T-cell (primary cell): ENCODE results near the gene AGFG2. TPM values are rescaled to one million over a fixed set of nuclear protein-coding genes. Genes with fewer than 3 reads are reported as not detected.
"Not testable (repeated sequence)": the region's sequence is repeated elsewhere in the genome, so short reads cannot be mapped to it uniquely, and the experiment has no call there.

Experiments used
- ATAC-seq, 4 experiments: fragments of 200-7000 bp in 3 of 4; fragments of 150-1000 bp in 1 of 4; cut with Tn5 transposase; replicated peaks in 1 of 4; 1 replicate in 3 of 4; 2 replicates in 1 of 4; pipeline ENCODE4 v1.10.0; 2021; ENCODE audit warnings: moderate library complexity in 3 of 4, mild to moderate bottlenecking in 2 of 4, moderate number of reproducible peaks in 1 of 4
- CTCF ChIA-PET, 2 donors: fragments of 300-600 bp; sonication (Branson Sonifier 250); formaldehyde crosslinking; loops; one replicate each; lab custom pipeline; 2022; ENCODE audit warnings: antibody characterized with exemption in 2 of 2; lab: Charles Lee
- POLR2A ChIA-PET, 2 donors: fragments of 300-600 bp; sonication (Branson Sonifier 250); formaldehyde crosslinking; loops; one replicate each; lab custom pipeline; 2022; ENCODE audit warnings: antibody characterized with exemption in 2 of 2; lab: Charles Lee
- DNase-seq, 35 experiments: peaks; one replicate each; pipeline versions ENCODE4 v3.0.0 to v3.0.0-alpha.2; 2013 to 2023
- H3K27ac ChIP-seq: one replicate; pipeline ENCODE4 v1.5.1; 2013; ENCODE audit warnings: low read length
- H3K27me3 ChIP-seq, 2 experiments: replicated peaks in 1 of 2; 1 replicate in 1 of 2; 2 replicates in 1 of 2; pipeline versions ENCODE4 v1.6.1 to v1.7.0; 2013; ENCODE audit warnings: low read length in 1 of 2, mixed read lengths in 1 of 2; ENCODE audit not compliant: control insufficient read depth in 2 of 2, insufficient read depth in 2 of 2; ENCODE audit errors: extremely low read depth in 1 of 2
- H3K36me3 ChIP-seq, 2 donors: 1 replicate in 1 of 2; 2 replicates in 1 of 2; pipeline versions ENCODE4 v1.6.1 to v1.7.0; 2013; ENCODE audit warnings: low read length in 1 of 2; ENCODE audit not compliant: control insufficient read depth in 2 of 2, insufficient read depth in 1 of 2; ENCODE audit errors: extremely low read depth in 1 of 2
- H3K4me1 ChIP-seq, 2 experiments: 1 replicate in 1 of 2; 2 replicates in 1 of 2; pipeline versions ENCODE4 v1.6.1 to v1.7.0; 2013; ENCODE audit warnings: low read length in 2 of 2, mixed read lengths in 1 of 2; ENCODE audit not compliant: insufficient read depth in 2 of 2, control insufficient read depth in 1 of 2; ENCODE audit errors: extremely low read depth in 1 of 2
- H3K4me3 ChIP-seq, 2 donors: 1 replicate in 1 of 2; 2 replicates in 1 of 2; pipeline versions ENCODE4 v1.5.1 to v1.7.0; 2013; ENCODE audit warnings: mild to moderate bottlenecking in 2 of 2, low read length in 1 of 2, moderate library complexity in 1 of 2; ENCODE audit not compliant: control insufficient read depth in 1 of 2; ENCODE audit errors: extremely low read depth in 1 of 2
- H3K9me3 ChIP-seq: 2 replicates; pipeline ENCODE4 v1.7.0; 2013
- H3K27ac Mint-ChIP-seq, 2 donors: one replicate each; pipeline ENCODE4 v1.8.0; 2020 to 2021; ENCODE audit warnings: mild to moderate bottlenecking in 2 of 2, mixed read lengths in 2 of 2
- H3K27me3 Mint-ChIP-seq, 2 donors: one replicate each; pipeline ENCODE4 v1.8.0; 2021 to 2022; ENCODE audit warnings: mixed read lengths in 2 of 2
- H3K36me3 Mint-ChIP-seq: one replicate; pipeline ENCODE4 v1.8.0; 2021; ENCODE audit warnings: mixed read lengths
- H3K4me1 Mint-ChIP-seq, 3 donors: one replicate each; pipeline ENCODE4 v1.8.0; 2020 to 2022; ENCODE audit warnings: mixed read lengths in 3 of 3, mild to moderate bottlenecking in 1 of 3
- H3K4me3 Mint-ChIP-seq, 3 donors: one replicate each; pipeline ENCODE4 v1.8.0; 2020 to 2022; ENCODE audit warnings: mild to moderate bottlenecking in 3 of 3, mixed read lengths in 3 of 3, moderate library complexity in 3 of 3
- H3K9me3 Mint-ChIP-seq, 3 donors: one replicate each; pipeline ENCODE4 v1.8.0; 2020 to 2022; ENCODE audit warnings: mixed read lengths in 3 of 3
- WGBS: methylation state at CpG from one replicate; pipeline ENCODE4 v1.1.5; 2013; ENCODE audit warnings: missing lambda C conversion rate; ENCODE audit not compliant: insufficient coverage; 5-methylcytosine and 5-hydroxymethylcytosine counted together
- total RNA-seq, 35 experiments: library from RNA in 6 of 35; stranded (reverse) in 6 of 35; fragments of 120-200 nt in 1 of 35; gene quantifications; one replicate each; pipeline versions ENCODE4 v1.2.1 to v1.2.4 and lab custom pipeline; 2013 to 2026

Gene AGFG2
- total RNA-seq, 5 donors from 2014 or later (not counting 1 experiment from before 2014, with no cell fraction given), result 26.2 to 54.6 (median 40.2) TPM

DNA sequence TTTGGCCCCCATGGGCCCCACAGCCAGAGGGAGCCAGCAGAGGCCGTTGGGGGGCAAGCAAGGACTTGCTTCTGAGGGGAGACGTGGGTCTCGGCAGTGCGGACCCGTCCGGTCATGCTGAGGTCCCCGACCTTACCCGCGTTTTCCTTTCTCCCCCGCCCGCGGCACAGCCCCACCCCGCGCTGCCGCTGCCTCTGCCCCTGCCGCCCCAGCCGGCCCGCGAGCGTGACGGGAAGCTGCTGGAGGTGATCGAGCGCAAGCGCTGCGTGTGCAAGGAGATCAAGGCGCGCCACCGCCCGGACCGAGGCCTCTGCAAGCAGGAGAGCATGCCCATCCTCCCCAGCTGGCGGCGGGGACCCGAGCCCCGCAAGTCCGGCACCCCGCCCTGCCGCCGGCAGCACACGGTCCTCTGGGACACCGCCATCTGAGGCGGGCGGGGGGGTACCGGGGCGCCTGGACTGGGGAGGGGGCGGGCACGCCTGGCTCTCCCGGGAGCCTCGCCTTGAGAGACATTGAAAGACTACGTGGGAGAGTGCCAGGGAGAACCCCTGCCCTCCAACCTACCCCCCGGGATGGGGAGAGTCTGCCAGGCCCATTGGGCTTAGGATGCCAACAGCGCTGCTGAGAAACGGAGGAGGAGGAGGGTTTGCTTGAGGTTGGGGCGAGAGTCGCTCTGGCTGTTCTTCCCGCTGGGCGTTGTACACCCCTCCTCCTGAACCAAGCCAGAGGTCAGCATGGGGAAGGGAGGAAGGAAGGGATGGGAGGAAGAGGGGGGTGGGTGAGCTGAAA, 45.3 kb upstream of the AGFG2 start:
- Histone ChIP-seq H3K9me3 (no peaks in the 10 kb centered on the region), H3K36me3 (no peaks in the 10 kb centered on the region), H3K4me1 (peaks cover 0 to 21% of the 10 kb centered on the region in 2 experiments), H3K4me3 (peak overlapping the region; percentile 33 to 36), H3K27ac (no peak overlapping the region), H3K27me3 (peaks cover 0 to 14% of the 10 kb centered on the region in 2 experiments)
- CTCF ChIA-PET, result interaction anchor here (0.5 to 2.0 kb wide), 5 partner anchors 12 to 485 kb away, joined by 3 to 6 read pairs (median 5); no protein-coding TSS in a partner anchor
- Mint-ChIP-seq H3K4me3 (peak overlapping the region; percentile 58 to 76 (median 73)), H3K36me3 (no peaks in the 10 kb centered on the region), H3K9me3 (no peaks in the 10 kb centered on the region), H3K27ac (peak overlapping the region; percentile 22 to 27), H3K27me3 (peaks cover 0 to 4% of the 10 kb centered on the region in 2 donors), H3K4me1 (peaks cover 15 to 35% (median 24%) of the 10 kb centered on the region in 3 donors)
- POLR2A ChIA-PET, result no interaction called here
- ATAC-seq (peak; percentile 90 to 96 (median 92)), DNase-seq (peak in 32 of 35 experiments; percentile 25 to 74 (median 50))
- 3% methylated on average over 32 of the region's 56 CpGs for WGBS

- WGBS, result 92% methylated on average over 2 of the region's 6 CpGs
- Histone ChIP-seq H3K9me3 (no peaks in the 10 kb centered on the region), H3K4me1 (peaks cover 0 to 14% of the 10 kb centered on the region in 2 experiments), H3K27me3 (peaks cover 0 to 8% of the 10 kb centered on the region in 2 experiments), H3K4me3 (no peak overlapping the region), H3K36me3 (no peaks in the 10 kb centered on the region), H3K27ac (no peak overlapping the region)
- no peak overlapping the region for H3K4me3 Mint-ChIP-seq
- DNase-seq (no peak), ATAC-seq (no peak)
- H3K9me3 Mint-ChIP-seq, result no peaks in the 10 kb centered on the region
- H3K36me3 Mint-ChIP-seq, result no peaks in the 10 kb centered on the region
- CTCF ChIA-PET, result interaction anchor here in 1 of 2 donors (1.0 kb wide), 1 partner anchor 16 kb away, joined by 3 read pairs; no protein-coding TSS in a partner anchor
- POLR2A ChIA-PET, result no interaction called here
- peaks cover 15 to 30% (median 19%) of the 10 kb centered on the region in 3 donors for H3K4me1 Mint-ChIP-seq
- no peak overlapping the region for H3K27ac Mint-ChIP-seq
- H3K27me3 Mint-ChIP-seq, result peaks cover 0 to 4% of the 10 kb centered on the region in 2 donors
These were observed 42.5 kb upstream of the AGFG2 start for GRCh38 chr7:100496509-100496908.

GRCh38 chr7:100500743-100501142, 38.3 kb upstream of the AGFG2 start:
- H3K4me3 Mint-ChIP-seq, H3K9me3 ChIP-seq, H3K4me1 ChIP-seq, H3K4me1 Mint-ChIP-seq, ATAC-seq, H3K27me3 ChIP-seq, CTCF ChIA-PET, H3K27ac ChIP-seq, H3K9me3 Mint-ChIP-seq, DNase-seq, H3K36me3 ChIP-seq, H3K27ac Mint-ChIP-seq, H3K36me3 Mint-ChIP-seq, H3K4me3 ChIP-seq, H3K27me3 Mint-ChIP-seq: not testable (repeated sequence)
- WGBS, result no CpG with 5 or more reads among the region's 2 CpGs
- POLR2A ChIA-PET, result interaction anchor here in 1 of 2 donors (0.7 kb wide), 1 partner anchor 18 kb away, joined by 6 read pairs; no protein-coding TSS in a partner anchor

- H3K36me3 ChIP-seq, H3K36me3 Mint-ChIP-seq, H3K27me3 ChIP-seq, DNase-seq, H3K9me3 Mint-ChIP-seq, H3K4me1 ChIP-seq, H3K4me3 ChIP-seq, H3K4me1 Mint-ChIP-seq, CTCF ChIA-PET, H3K27me3 Mint-ChIP-seq, ATAC-seq, H3K4me3 Mint-ChIP-seq, H3K27ac ChIP-seq, H3K27ac Mint-ChIP-seq, H3K9me3 ChIP-seq: not testable (repeated sequence)
- POLR2A ChIA-PET, result interaction anchor here in 1 of 2 donors (0.7 kb wide), 1 partner anchor 14 kb away, joined by 3 read pairs; no protein-coding TSS in a partner anchor
- 89% methylated on average over 1 of the region's 3 CpGs for WGBS
These were observed 35.0 kb upstream of the AGFG2 start for GRCh38 chr7:100504031-100504430.

GRCh38 chr7:100504887-100505611, 34.0 kb upstream of the AGFG2 start:
- Histone ChIP-seq H3K27ac (no peak overlapping the region), H3K9me3 (no peaks in the 10 kb centered on the region), H3K4me3 (no peak overlapping the region), H3K36me3 (no peaks in the 10 kb centered on the region), H3K4me1 (no peaks in the 10 kb centered on the region), H3K27me3 (peaks cover 0 to 3% of the 10 kb centered on the region in 2 experiments)
- no peak for DNase-seq
- no peak for ATAC-seq
- ChIA-PET CTCF (no interaction called here), POLR2A (no interaction called here)
- peaks cover 0 to 4% (median 0%) of the 10 kb centered on the region in 3 donors for H3K4me1 Mint-ChIP-seq
- no peaks in the 10 kb centered on the region for H3K36me3 Mint-ChIP-seq
- H3K27ac Mint-ChIP-seq, result no peak overlapping the region
- H3K4me3 Mint-ChIP-seq, result no peak overlapping the region
- H3K9me3 Mint-ChIP-seq, result no peaks in the 10 kb centered on the region
- H3K27me3 Mint-ChIP-seq, result no peaks in the 10 kb centered on the region
- WGBS, result 94% methylated on average over 4 of the region's 9 CpGs

- Histone ChIP-seq H3K27me3 (peaks cover 0 to 3% of the 10 kb centered on the region in 2 experiments), H3K4me1 (no peaks in the 10 kb centered on the region), H3K36me3 (no peaks in the 10 kb centered on the region), H3K27ac (no peak overlapping the region), H3K4me3 (no peak overlapping the region), H3K9me3 (no peaks in the 10 kb centered on the region)
- POLR2A ChIA-PET, result interaction anchor here (0.6 to 0.7 kb wide), 2 partner anchors 28 to 140 kb away, joined by 3 to 6 read pairs; no protein-coding TSS in a partner anchor
- DNase-seq (no peak), ATAC-seq (no peak)
- Mint-ChIP-seq H3K27me3 (no peaks in the 10 kb centered on the region), H3K27ac (no peak overlapping the region), H3K36me3 (no peaks in the 10 kb centered on the region), H3K4me3 (no peak overlapping the region), H3K4me1 (peaks cover 1 to 4% (median 3%) of the 10 kb centered on the region in 3 donors), H3K9me3 (no peaks in the 10 kb centered on the region)
- WGBS, result 50% methylated on average over 2 of the region's 8 CpGs
- CTCF ChIA-PET, result interaction anchor here in 1 of 2 donors (0.9 kb wide), 1 partner anchor 10 kb away, joined by 3 read pairs; no protein-coding TSS in a partner anchor
These were observed 32.6 kb upstream of the AGFG2 start for GRCh38 chr7:100506356-100506923.
